GM19099 (cell line): ENCODE results near the gene TRERF1.

ENCODE experiments used
- POLR2A ChIP-seq: IDR thresholded peaks from 3 replicates; pipeline ENCODE4 v1.6.1; 2011; ENCODE audit warnings: low read depth; ENCODE audit not compliant: insufficient read length; ENCODE audit errors: extremely low read depth

The TRERF1 gene

GRCh38 chr6:42349753-42350511 is 101.8 kb downstream of the TRERF1 start:
- TF ChIP-seq POLR2A: no peak

GRCh38 chr6:42347456-42347855 is 104.3 kb downstream of the TRERF1 start:
- no peak for TF ChIP-seq POLR2A

GRCh38 chr6:42345696-42346416 is 105.9 kb downstream of the TRERF1 start:
- TF ChIP-seq POLR2A: no peak

GRCh38 chr6:42344756-42345155 is 107.0 kb downstream of the TRERF1 start:
- TF ChIP-seq POLR2A: no peak

GRCh38 chr6:42341771-42342553 is 109.8 kb downstream of the TRERF1 start:
- no peak for TF ChIP-seq POLR2A

GRCh38 chr6:42341221-42341620 is 110.5 kb downstream of the TRERF1 start:
- TF ChIP-seq POLR2A: no peak

- no peak for TF ChIP-seq POLR2A
Observed at GRCh38 chr6:42340511-42340910, 111.2 kb downstream of the TRERF1 start.

GRCh38 chr6:42339991-42340401 is 111.7 kb downstream of the TRERF1 start:
- no peak for TF ChIP-seq POLR2A

- TF ChIP-seq POLR2A: no peak
Observed at GRCh38 chr6:42338744-42339222, 112.9 kb downstream of the TRERF1 start.

GRCh38 chr6:42337985-42338743 is 113.6 kb downstream of the TRERF1 start:
- no peak for TF ChIP-seq POLR2A

- no peak for TF ChIP-seq POLR2A
Observed at GRCh38 chr6:42336431-42336830, 115.3 kb downstream of the TRERF1 start.

- no peak for TF ChIP-seq POLR2A
Observed at GRCh38 chr6:42335896-42336295, 115.8 kb downstream of the TRERF1 start.

GRCh38 chr6:42334870-42335269 is 116.9 kb downstream of the TRERF1 start:
- no peak for TF ChIP-seq POLR2A

GRCh38 chr6:42333612-42334011 is 118.1 kb downstream of the TRERF1 start:
- no peak for TF ChIP-seq POLR2A

- no peak for TF ChIP-seq POLR2A
Observed at GRCh38 chr6:42332916-42333315, 118.8 kb downstream of the TRERF1 start.
